ENCODE data around the gene SLC39A2.
"Not testable (repeated sequence)": the region's sequence is repeated elsewhere in the genome, so short reads cannot be mapped to it uniquely, and the experiment has no call there.

The SLC39A2 gene

DNA sequence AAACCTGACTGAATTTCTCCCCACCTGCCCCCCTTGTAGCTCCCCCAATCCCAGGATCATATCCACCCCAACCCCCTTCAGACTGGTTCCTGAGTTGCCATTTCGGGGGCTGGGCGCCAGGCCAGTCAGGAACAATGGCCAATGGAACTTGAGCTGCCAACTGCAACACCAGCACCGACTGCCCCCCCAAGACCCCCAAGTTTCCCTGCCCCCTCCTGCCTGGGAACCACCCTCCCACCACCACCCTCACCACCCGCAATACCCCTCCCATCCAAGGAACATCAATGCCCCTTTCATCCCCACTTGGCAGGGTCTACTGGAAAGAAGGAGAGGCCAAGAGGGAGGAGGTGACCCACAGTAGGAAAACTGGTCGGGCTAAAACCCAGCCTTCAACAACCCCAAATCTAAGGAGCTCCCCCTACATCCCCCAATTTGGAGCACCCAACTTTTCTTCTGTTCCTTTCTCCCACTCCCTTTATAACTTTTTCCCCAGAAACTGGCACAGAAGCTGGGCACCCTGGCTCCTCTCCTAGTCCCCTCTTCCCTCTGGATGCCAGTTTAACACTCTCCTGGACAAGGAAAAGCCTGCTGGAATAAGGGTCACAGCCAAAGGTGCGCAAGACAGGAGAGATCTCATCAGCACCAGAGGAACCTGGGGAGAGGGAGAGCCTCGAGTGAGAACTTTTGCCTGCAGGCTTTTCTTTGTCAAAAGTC lies 27.3 kb downstream of the SLC39A2 start:
- no peak for DNase-seq

DNA sequence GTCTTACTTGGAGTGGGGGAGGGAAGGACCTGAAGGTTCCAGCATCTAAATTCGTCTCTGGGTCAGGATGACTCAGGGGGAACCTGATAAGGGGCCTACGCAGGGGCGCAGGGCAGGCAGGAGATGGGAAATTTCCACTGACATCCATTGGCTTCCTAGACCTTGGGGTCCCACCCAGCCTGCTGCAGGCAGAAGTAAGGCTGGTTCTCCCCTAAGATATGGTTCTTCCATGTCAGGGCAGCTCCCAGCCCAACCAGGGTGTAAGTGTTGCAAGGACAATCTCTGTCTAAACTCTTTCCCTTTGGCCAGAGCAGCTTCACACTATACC lies 27.9 kb downstream of the SLC39A2 start:
- DNase-seq: no peak

DNA sequence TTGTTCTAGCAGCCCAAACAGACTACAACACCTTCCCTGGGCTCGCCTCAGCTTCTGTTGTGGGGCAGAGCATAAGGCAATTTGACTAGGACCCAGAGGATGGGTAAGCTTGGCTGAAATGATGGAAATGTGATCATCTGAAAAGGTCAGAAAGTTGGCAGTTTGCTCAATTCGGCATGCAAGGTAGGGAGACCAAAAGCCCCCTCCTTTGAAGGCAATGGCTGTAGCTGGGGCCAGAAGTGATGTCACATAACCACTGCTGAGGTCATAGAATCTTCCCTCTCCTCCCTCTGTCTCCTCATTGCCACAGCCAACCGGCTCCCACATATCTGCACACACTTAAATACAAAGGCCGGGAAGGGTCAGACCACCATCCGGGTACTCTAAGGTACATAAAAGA lies 30.8 kb downstream of the SLC39A2 start, which contains the start of gene TPPP2:
Gene TPPP2 (plus strand): TSS at position 301 of the 400 bp plus-strand sequence. CDS start 365 bp downstream, outside the sequence.
- no peak for DNase-seq

DNA sequence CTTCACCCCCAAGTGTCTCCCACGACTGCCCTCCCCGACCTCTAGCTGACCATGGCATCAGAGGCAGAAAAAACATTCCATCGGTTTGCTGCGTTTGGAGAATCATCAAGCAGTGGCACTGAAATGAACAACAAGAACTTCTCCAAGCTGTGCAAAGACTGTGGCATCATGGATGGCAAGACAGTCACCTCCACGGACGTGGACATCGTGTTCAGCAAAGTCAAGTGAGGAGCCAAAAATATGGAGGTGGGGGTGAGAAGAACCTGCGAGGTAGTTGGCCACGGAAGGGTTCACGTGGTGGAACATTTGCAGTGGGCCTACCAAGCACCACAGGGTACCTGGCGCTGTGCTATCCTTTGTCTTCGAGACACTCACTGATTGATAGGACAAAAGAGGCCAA lies 31.4 kb downstream of the SLC39A2 start:
- DNase-seq: no peak

DNA sequence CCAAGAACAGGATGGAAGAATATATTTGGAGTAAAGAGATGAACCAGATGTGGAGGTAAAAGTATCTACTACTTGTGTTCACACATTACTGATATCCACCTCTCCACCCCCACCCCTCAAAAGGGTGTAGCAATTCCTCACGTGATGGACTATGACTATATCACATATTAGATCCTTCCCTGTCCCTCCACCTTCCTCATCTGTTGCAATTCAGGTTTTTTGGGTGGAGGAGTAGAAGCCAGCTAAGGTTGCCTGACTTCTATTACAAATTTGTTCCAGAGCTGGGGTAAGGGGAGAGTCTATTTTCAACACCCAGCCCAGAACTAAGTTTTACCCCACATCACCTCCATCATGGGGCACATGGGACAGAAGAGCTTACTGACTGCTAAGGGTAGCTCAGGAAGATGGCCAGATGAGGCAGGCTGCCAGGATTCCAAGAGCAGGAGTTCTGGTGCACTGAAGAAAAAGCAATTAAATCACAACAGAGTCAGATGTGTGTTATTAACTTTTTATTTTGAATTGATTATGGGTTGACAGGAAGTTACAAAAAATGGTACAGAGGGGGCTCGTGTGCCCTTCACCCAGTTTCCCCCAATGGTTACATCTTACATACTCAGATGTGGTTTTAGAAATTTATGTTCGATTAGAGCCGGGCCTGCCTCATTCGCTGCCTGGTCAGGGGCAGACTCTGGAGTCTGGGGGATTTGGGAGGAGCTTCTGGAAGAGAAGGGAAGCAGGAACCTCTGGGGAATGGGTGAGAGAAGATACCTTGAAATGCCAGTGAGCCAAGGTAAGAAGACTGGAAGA lies 33.4 kb downstream of the SLC39A2 start:
- no peak for DNase-seq

DNA sequence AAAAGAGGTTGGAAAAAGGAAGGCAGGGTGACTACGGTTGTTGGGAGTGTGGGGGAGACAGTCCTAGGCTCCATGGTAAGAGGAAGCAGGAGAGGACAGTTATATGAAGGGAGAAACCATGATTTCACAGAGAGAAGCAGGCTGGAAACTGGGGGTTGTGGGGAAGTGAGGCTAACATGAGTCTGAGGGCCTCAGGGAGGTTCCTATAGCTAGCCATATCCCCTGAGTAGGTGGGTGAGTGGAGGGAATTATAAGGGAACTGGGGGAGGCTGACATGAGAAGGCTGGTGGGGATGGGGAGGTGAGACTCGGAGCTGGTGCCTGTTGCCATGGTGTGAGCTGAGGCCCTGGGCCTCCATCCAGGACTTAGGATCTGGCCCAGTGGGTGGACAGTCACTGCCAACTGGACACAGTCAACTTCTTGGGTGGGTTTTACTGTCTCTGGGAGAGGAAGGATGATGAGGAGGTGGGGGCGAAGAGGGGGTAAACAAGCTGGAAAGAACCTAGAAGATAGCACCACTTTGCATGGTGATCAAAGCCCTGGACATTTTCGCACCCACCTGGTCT lies 34.1 kb downstream of the SLC39A2 start:
- DNase-seq: no peak

DNA sequence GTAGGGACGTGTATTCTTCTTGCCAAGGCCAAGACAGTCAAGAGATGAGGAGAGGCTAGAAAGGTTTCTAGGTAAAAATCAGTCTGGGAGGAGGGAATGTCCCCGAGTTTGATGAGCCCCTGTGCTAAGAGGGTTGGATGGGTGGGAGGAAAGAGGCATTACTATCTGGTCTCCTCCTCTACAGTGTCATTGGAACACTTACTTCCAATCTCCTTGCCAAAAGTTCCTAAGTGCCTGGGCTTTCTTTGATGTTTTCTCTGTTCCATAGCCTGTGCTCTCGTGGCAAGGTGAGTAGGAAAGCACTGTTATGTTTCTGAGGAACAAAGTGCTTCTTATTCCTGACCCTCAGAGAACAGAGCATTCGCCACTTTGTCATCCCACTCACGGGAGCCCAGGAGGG lies 35.6 kb downstream of the SLC39A2 start, which contains the start of gene RNASE13:
Gene RNASE13 (minus strand): TSS at position 101 of the 400 bp plus-strand sequence. CDS start 519 bp downstream, outside the sequence.
- DNase-seq: no peak

DNA sequence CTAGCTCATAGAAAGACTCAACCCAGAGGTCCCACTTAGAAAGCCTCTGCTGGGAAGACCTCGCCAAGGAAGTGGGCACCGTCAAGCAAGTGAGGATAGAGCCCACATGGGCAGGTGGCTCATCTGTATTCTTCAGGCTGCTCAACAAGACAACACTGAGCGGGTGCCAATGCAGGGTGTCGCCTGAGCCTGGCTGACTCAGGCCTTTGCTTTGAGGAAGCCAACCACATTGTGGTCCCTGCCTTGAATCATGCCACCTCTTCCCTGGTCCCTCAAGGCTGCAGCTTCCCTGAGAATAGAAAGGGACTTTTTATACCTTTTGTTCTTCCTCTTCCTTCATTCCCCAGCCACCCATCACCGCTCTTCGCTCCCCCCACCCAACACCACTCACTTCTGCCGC lies 37.7 kb downstream of the SLC39A2 start:
- no peak for DNase-seq

DNA sequence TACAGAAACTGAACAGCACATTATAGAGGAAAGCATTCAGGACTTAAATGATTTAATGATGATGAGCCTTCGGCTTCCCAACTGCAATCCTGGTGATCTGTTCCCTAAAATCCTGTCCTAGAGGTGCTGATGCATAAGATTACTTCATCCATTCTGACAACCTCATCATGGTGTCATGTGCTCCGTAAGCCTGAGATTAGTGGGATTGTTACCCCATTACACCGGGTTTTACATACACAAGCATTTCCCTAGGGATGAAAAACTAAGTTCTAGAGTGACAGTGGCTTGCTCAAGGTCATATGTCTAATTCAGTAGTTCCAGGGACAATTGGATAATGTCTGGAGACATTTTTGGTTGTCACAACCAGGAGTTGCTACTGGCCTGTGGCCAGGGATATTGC lies 38.1 kb downstream of the SLC39A2 start:
- DNase-seq: no peak

DNA sequence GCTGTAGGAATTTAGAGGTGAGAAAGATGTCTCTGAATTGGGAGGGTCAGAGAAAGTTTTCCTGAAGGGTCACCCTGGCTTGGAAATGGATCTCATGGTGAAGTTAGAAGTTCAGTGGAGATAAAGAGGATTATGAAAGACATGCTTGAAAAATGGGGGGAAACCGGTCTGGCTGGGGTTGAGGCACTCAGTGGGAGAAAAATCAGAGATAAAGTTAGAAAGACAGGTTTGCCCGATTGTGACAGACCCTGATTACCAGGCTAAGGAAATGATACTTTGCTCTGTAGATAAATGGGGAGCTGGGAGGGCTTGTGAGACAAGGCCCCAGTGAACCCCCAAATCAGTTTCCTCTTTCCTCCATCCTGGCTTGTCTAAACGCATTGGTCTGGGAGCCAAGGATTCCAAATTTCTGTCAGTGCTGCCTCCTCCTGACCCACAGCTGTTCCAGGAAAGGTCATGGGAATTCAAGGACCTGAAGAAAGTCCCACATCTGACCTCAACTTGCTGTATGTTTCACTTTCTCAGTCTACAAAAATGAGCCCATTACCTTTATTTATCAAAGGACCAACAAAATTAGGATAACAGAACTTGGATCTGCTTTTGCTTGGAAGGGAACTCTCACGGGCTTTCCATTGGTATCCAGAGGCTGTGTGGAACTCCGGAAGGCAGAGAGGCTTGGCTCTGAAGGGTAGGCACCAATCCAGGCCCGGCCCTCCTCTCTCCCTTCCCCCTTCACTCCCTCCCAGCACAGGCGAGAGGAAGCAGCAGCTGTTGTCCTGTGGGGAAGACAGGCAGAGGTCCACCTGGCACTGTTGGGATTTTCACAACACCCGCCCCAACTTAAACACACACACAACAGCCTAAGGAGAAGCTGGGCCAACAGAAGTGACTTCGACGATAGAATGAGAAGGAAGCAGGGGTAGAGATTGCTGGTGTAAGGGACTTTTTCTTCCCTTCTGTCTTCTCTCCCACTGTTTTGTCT lies 39.6 kb downstream of the SLC39A2 start:
- DNase-seq: no peak

DNA sequence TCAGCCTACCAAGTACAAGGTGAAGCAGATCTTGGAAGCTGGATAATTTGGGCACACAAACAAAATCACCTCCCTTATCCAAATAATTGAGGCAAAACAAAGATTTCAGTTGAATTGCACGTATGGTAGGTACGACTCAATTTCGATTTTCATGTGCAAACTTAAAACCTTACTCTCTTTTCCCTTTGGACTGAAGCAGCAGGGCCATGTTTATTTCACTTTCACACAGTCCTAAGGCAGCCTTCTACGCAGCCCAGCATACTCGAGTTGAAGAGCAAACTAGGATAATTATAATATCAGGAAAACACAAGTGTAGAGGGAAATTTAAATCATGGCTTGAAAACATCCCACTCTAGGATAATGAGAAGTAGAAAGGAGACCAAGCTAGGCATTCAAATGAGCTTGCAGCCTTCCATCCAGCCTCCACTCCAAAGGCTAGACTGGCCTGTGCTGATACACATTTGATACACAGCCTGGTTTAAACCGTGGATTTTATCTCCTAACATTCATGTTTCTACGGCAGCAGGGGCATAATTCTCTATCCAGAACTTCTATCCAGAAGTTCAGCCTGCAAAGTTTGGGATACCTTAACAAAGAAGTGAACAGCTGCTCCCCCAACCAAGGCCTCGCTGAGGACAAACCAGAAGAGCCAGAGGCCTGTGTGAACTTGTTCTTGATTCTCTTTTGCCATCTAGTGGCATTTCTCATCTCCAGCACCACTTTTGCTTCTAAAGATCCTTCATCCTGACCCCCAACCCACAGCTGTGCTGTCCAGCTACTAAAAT lies 40.7 kb downstream of the SLC39A2 start:
- DNase-seq: no peak

DNA sequence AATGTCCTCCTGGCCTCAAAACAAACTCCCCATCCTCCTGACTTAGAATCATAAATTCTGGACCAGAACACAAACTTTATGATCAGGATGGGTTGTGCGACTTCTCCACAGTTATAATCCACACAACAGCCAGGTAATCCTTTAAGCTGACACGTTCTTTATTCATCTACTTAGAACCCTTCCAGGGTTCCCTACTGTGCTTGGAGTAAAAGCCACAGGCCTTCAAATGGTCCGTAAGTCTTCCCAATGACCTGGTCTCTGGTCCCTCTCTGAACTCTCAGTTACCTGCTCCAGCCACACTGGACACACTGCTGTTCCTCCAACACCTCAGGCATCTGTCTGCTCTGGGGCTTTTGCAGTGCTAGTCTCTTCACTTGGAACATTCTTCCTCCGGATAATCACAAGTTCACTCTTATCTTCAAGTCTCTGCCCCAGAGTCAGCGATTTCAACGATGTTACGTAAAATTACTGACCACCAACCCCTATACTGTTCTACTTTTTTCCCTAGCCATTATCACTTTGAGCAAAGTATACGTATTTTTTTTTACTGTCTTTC lies 41.4 kb downstream of the SLC39A2 start:
- DNase-seq: no peak

DNA sequence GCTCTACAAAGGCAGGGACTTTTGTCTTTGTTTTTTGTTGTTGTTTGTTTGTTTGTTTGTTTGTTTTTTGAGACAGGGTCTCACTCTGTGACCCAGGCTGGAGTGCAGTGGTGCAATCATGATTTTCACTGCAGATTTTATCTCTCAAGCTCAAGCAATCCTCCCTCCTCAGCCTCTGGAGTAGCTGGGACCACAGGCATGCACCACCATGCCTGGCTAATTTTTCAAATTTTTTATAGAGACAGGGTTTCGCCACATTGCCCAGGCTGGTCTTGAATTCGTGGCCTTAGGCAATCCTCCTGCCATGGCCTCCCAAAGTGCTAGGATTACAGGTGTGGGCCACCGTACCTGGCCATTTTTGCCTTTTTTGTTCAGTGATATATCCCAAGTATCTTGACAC lies 41.8 kb downstream of the SLC39A2 start:
- not testable (repeated sequence) for DNase-seq

DNA sequence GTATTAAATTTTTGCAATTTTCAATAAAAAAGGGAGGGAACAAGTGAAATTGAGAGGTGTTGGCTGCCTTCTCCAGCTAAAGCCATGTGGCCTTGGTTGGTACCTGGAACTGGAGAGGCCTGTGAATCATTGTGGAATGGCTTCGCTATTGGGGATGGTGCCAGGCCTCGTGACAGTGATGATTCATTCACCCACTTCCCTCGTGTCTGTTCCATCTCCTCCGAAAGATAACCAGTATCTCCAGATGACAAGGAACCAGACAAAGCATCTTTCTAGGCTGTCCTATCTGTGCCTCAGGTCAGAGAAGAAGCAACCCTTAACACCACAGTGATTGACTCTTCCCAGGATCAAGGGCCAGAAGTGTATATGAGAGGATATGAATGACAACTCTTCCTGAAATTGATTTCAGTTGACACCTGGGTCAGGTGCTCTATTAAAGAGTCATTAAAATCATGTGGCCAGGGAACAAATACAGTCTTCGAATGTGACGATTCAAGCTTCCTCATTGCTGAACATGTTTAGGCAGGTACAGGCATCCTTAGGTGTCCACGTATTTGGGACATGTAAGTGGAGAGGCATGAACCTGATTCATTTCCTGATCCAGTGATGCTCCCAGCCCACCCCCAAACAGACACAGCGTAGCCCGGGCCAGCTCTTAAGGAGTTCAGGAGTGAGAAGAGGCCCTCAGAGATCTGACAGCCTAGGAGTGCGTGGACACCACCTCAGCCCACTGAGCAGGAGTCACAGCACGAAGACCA lies 42.8 kb downstream of the SLC39A2 start, which contains the start of gene RNASE7:
Gene RNASE7 (plus strand): TSS at position 687 of the 758 bp plus-strand sequence. CDS start 631 bp downstream, outside the sequence.
- DNase-seq: no peak

DNA sequence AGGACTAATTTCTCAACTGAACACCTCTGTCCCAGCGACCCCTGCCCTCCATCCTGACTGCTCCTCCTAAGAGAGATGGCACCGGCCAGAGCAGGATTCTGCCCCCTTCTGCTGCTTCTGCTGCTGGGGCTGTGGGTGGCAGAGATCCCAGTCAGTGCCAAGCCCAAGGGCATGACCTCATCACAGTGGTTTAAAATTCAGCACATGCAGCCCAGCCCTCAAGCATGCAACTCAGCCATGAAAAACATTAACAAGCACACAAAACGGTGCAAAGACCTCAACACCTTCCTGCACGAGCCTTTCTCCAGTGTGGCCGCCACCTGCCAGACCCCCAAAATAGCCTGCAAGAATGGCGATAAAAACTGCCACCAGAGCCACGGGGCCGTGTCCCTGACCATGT lies 43.8 kb downstream of the SLC39A2 start:
- DNase-seq: no peak

DNA sequence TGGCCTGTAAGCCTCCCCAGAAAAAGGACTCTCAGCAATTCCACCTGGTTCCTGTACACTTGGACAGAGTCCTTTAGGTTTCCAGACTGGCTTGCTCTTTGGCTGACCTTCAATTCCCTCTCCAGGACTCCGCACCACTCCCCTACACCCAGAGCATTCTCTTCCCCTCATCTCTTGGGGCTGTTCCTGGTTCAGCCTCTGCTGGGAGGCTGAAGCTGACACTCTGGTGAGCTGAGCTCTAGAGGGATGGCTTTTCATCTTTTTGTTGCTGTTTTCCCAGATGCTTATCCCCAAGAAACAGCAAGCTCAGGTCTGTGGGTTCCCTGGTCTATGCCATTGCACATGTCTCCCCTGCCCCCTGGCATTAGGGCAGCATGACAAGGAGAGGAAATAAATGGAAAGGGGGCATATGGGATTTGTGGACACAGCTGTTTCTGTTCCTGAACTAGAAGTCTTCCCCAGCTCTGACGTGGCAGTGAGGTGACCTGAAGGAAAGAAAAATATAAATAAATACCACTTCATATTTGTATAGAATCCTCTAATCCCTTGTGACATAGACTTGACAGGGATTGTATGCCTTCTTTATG lies 44.4 kb downstream of the SLC39A2 start:
- DNase-seq: no peak

DNA sequence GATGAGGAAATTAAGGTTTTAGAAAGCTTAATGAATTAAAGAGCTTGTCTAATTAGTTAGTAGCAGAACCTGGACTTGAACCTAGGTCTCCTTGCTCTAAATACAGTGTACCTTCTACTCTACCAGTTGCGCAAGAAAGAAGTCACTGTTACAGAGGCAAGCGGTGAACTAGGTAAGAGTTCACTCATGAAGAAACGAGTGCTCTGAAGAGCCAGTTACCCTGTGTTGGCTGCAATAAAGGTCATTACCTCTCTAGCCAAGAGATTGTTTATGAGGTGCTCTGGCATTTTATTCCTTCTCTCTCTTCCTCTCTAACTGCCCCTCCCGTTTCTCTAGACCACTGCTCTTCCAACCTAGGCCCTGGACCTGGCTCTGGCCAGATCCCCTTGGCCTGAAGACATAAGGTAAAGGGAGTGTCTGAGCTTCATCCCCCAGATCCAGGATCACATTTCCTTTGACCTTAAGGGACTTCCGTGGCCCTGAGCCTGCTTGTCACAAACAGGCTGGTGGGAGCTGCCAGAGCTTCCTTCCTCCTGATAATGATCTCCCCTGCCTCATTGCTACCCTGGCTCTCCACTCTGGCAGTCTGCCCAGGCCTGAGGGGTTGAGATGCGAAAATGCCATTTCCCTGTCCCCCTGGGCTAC lies 45.0 kb downstream of the SLC39A2 start:
- DNase-seq: no peak

DNA sequence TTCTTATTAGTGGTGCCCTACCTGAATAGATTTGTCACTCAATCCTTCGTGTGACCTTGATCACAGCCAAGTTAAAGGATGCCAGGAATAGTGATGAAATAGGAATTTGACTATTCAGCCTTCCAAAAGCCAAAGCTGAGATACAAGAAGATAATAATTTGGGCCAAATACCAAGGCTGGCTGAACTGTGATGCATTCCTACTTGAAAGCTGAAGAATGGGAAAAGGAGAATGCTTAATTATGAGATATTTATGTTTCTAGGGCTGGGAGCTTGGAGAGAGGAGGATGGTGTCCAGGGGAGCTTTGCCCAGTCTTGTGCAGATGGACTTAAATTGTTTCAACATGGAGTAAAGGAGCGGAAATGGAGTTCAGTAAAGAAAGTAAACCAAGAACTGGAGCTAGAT lies 48.3 kb downstream of the SLC39A2 start:
- DNase-seq: no peak

DNA sequence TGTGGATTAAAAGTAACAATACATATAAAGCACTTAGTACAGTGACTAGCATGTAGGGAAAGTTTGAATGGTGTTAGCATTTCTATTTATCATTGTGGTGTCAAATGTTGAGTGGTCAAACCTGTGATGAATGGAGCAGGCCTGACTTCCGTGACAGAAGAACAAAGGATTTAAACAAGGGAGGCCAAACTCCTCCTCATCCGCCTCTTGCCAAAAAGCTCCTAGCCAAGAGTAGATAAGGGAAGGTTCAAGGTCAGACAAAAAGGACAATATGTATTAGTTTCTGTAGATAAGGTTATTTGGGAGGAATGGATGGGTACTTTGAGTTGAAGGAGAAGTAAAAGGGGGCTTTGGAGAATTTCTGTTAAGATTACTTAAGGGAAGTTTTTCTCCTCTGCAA lies 49.5 kb downstream of the SLC39A2 start:
- no peak for DNase-seq

DNA sequence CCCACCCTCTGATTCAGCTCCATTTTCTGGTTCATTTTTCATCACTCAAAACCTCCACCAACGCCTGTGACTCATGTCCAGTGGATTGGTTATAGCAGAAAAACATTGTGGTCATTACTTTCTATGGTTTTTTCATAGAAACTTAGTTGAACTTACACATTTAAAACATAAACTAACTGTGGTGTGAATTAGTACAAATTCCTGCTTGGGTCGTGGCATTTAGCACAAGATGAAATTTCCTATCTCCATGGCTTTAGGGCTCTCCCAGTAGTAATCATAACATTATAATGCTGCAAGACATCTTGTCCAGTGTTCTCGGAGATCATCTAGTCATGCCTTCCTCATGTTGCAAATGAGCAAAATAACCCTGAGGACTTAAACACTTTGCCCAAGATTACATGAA lies 50.2 kb downstream of the SLC39A2 start:
- no peak for DNase-seq

Measured in activated CD4-positive, CD25-positive, alpha-beta regulatory T cell (primary cell).